DND-41 (cell line): Measurements from ENCODE around the gene ZKSCAN3.

Experiments
- CTCF ChIP-seq: IDR thresholded peaks from 2 replicates; pipeline ENCODE4 v1.5.1; 2012; ENCODE audit warnings: borderline replicate concordance, low read length, moderate library complexity, mild to moderate bottlenecking; ENCODE audit not compliant: poor library complexity, severe bottlenecking; ENCODE audit errors: extremely low read depth
- EZH2 ChIP-seq: IDR thresholded peaks from 3 replicates; pipeline ENCODE4 v1.6.1; 2012; ENCODE audit warnings: borderline replicate concordance, low read depth, mild to moderate bottlenecking, moderate library complexity, low read length, inconsistent platforms; ENCODE audit not compliant: severe bottlenecking

DNA sequence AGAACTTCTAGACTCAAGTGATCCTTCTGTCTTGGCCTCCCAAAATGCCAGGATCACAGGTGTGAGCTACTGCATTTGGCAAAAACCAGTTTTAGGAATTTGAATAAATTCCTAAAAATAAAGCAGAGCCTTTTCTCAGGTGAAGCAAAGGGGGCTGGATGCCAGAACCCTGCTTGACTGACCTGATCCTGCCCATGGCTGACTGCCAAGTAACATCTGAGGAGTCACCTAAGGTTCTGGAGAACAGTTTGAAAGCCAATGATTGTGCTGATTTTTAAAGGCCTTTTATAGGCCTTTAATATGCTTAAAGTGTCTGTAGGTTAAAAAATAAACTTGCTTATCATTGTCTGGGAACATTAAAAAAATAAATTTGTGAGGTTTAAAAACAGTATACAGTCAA lies 63.9 kb downstream of the ZKSCAN3 start:
- TF ChIP-seq CTCF (no peak), EZH2 (no peak)
